Endothelial cell of umbilical vein (primary cell): ENCODE data around the gene NME7. TPM values are rescaled to one million over a fixed set of nuclear protein-coding genes. Genes with fewer than 3 reads are reported as not detected.

Experiments used
- BruUV-seq: library from RNA; stranded (reverse); fragments of 400-500 nt; replicated peaks from 2 replicates; lab custom pipeline; 2021; lab: Mats Ljungman, UMichigan
- CTCF ChIA-PET: fragments of 300-600, 350-600 bp; sonication (Branson Sonifier 250); formaldehyde crosslinking; loops from one replicate; lab custom pipeline; 2021; ENCODE audit warnings: antibody characterized with exemption, inconsistent platforms; lab: Charles Lee
- POLR2A ChIA-PET: fragments of 300-600, 350-600 bp; sonication (Branson Sonifier 250); formaldehyde crosslinking; loops from one replicate; lab custom pipeline; 2021; ENCODE audit warnings: antibody characterized with exemption, inconsistent platforms; lab: Charles Lee
- DNase-seq: peaks from one replicate; pipeline ENCODE4 v3.0.0-alpha.2; 2011; ENCODE audit warnings: low read depth, low spot score
- FAIRE-seq: peaks from 2 replicates; lab custom pipeline; 2011; peaks lifted over from hg19 to GRCh38; lab: Jason Lieb, UNC
- H2AFZ ChIP-seq: 2 replicates; pipeline ENCODE4 v1.6.0; 2012; ENCODE audit warnings: low read depth, low read length, control low read depth, inconsistent platforms
- H3K27ac ChIP-seq: 2 replicates; pipeline ENCODE4 v1.5.1; 2011; ENCODE audit warnings: low read depth, mild to moderate bottlenecking, control low read depth, low read length, moderate library complexity; ENCODE audit not compliant: insufficient read depth
- H3K27me3 ChIP-seq, 2 experiments: 2 replicates each; pipeline versions ENCODE4 v1.6.0 to v1.6.1; 2011; ENCODE audit warnings: low read length in 2 of 2, mixed read lengths in 1 of 2; ENCODE audit not compliant: control insufficient read depth in 2 of 2, insufficient read depth in 2 of 2
- H3K36me3 ChIP-seq, 2 experiments: 2 replicates in 1 of 2; 3 replicates in 1 of 2; pipeline ENCODE4 v1.5.1; 2011; ENCODE audit warnings: low read length in 2 of 2, mild to moderate bottlenecking in 1 of 2, moderate library complexity in 1 of 2; ENCODE audit not compliant: control insufficient read depth in 2 of 2, insufficient read depth in 2 of 2; ENCODE audit errors: extremely low read depth in 1 of 2
- H3K4me1 ChIP-seq: 3 replicates; pipeline ENCODE4 v1.5.1; 2011; ENCODE audit warnings: mild to moderate bottlenecking, low read length; ENCODE audit not compliant: control insufficient read depth, insufficient read depth; ENCODE audit errors: extremely low read depth
- H3K4me2 ChIP-seq: 2 replicates; pipeline ENCODE4 v1.6.1; 2011; ENCODE audit warnings: low read length, control low read depth, mixed read lengths; ENCODE audit not compliant: insufficient read depth
- H3K4me3 ChIP-seq, 3 experiments: fragments of 200-600 bp in 1 of 3; sonication (generic), shearing (Covaris generic) in 1 of 3; replicated peaks in 1 of 3; 2 replicates each; pipeline ENCODE4 v1.5.1; 2011 to 2016; ENCODE audit warnings: control low read depth in 3 of 3, low read length in 3 of 3, mild to moderate bottlenecking in 2 of 3, inconsistent platforms in 1 of 3, low read depth in 1 of 3, moderate library complexity in 1 of 3; ENCODE audit not compliant: insufficient read depth in 1 of 3
- H3K79me2 ChIP-seq: 2 replicates; pipeline ENCODE4 v1.6.0; 2012; ENCODE audit warnings: low read length, inconsistent platforms; ENCODE audit not compliant: control insufficient read depth, insufficient read depth
- H3K9ac ChIP-seq: replicated peaks from 2 replicates; pipeline ENCODE3; 2011; ENCODE audit warnings: low read length, control low read depth; ENCODE audit not compliant: insufficient read depth; ENCODE audit errors: extremely low read depth
- H3K9me1 ChIP-seq: replicated peaks from 3 replicates; pipeline ENCODE4 v1.6.0; 2011; ENCODE audit warnings: mild to moderate bottlenecking, low read length; ENCODE audit not compliant: control insufficient read depth, insufficient read depth; ENCODE audit errors: extremely low read depth
- H3K9me3 ChIP-seq: replicated peaks from 2 replicates; pipeline ENCODE4 v1.5.1; 2012; ENCODE audit warnings: low read length, inconsistent platforms; ENCODE audit not compliant: control insufficient read depth, insufficient read depth
- H4K20me1 ChIP-seq: replicated peaks from 2 replicates; pipeline ENCODE3; 2011; ENCODE audit warnings: mild to moderate bottlenecking, low read length; ENCODE audit not compliant: control insufficient read depth, insufficient read depth; ENCODE audit errors: extremely low read depth
- CTCF ChIP-seq, 2 donors: IDR thresholded peaks; 1 replicate in 1 of 2; 2 replicates in 1 of 2; pipeline ENCODE4 v1.5.1; 2011; ENCODE audit warnings: low read length in 2 of 2, mild to moderate bottlenecking in 2 of 2, moderate library complexity in 2 of 2, control low read depth in 1 of 2, inconsistent platforms in 1 of 2, low read depth in 1 of 2; ENCODE audit not compliant: insufficient read depth in 1 of 2; ENCODE audit errors: extremely low read depth in 1 of 2
- EZH2 ChIP-seq: IDR thresholded peaks from 2 replicates; pipeline ENCODE4 v1.6.1; 2012; ENCODE audit warnings: borderline replicate concordance, low read depth, mild to moderate bottlenecking, moderate library complexity, low read length, inconsistent platforms; ENCODE audit not compliant: severe bottlenecking
- FOS ChIP-seq: IDR thresholded peaks from 2 replicates; pipeline ENCODE4 v1.6.1; 2011; ENCODE audit warnings: mild to moderate bottlenecking, low read length, moderate library complexity, borderline replicate concordance; ENCODE audit not compliant: insufficient read depth
- GATA2 ChIP-seq: IDR thresholded peaks from 2 replicates; pipeline ENCODE4 v1.7.0; 2011; ENCODE audit warnings: low read depth, mild to moderate bottlenecking, moderate library complexity, mixed read lengths, low read length; ENCODE audit not compliant: insufficient read length, insufficient read depth
- JUN ChIP-seq: IDR thresholded peaks from 2 replicates; pipeline ENCODE4 v1.6.1; 2011; ENCODE audit warnings: borderline replicate concordance, low read depth; ENCODE audit not compliant: insufficient read length, insufficient read depth
- MAX ChIP-seq: IDR thresholded peaks from 2 replicates; pipeline ENCODE4 v1.6.1; 2011; ENCODE audit not compliant: insufficient read depth, insufficient read length
- MYC ChIP-seq: IDR thresholded peaks from one replicate; pipeline ENCODE4 v1.6.1; 2011; ENCODE audit warnings: mild to moderate bottlenecking, low read depth, low read length
- POLR2A ChIP-seq: IDR thresholded peaks from 2 replicates; pipeline ENCODE4 v1.6.1; 2012; ENCODE audit warnings: low read depth, mild to moderate bottlenecking, control low read depth, low read length
- POLR2AphosphoS5 ChIP-seq: IDR thresholded peaks from 2 replicates; pipeline ENCODE4 v1.6.1; 2012; ENCODE audit warnings: low read depth, mild to moderate bottlenecking, control low read depth, low read length, moderate library complexity; ENCODE audit not compliant: insufficient read depth
- dilution Hi-C: fragments of 300-500 bp; cut with MboI; formaldehyde crosslinking; loops from one replicate; pipeline ENCODE4 v1.15.0; 2019; ENCODE audit warnings: low sequenced_read_pairs; ENCODE audit not compliant: extremely low pct_ligation_motif_present
- intact Hi-C: fragments of 100-400 bp; cut with micrococcal nuclease; formaldehyde crosslinking; loops from one replicate; pipeline ENCODE4 v1.10.0; 2022
- polyA plus RNA-seq, 4 experiments: library from polyadenylated mRNA; depleted of rRNA in 3 of 4; stranded (reverse) in 3 of 4; unstranded in 1 of 4; fragments of >200 nt; gene quantifications; 2 replicates each; pipeline versions ENCODE4 v1.2.1 to v1.2.3, GENCODE V29; 2011 to 2012; ENCODE audit warnings: missing spikeins in 1 of 4
- total RNA-seq: library from RNA; stranded (reverse); gene quantifications from 2 replicates; pipeline ENCODE4 v1.2.3, GENCODE V29; 2021

NME7 gene
- total and polyA plus RNA-seq, 2 donors (not counting 3 experiments of a cell fraction or from before 2014, with no cell fraction given): 16.5 to 25.3 TPM

- Histone ChIP-seq H3K79me2 (no peaks in the 10 kb centered on the region), H3K27me3 (no peaks in the 10 kb centered on the region), H3K4me1 (no peaks in the 10 kb centered on the region), H3K4me3 (no peak overlapping the region), H4K20me1 (no peaks in the 10 kb centered on the region), H3K9me3 (no peaks in the 10 kb centered on the region), H3K27ac (no peak overlapping the region), H3K4me2 (no peak overlapping the region), H3K36me3 (no peaks in the 10 kb centered on the region), H3K9ac (no peak overlapping the region), H2AFZ (no peak overlapping the region), H3K9me1 (no peaks in the 10 kb centered on the region)
- dilution Hi-C loops (no loop called here), intact Hi-C loops (no loop called here)
- POLR2A ChIA-PET: no interaction called here
- no peak for FAIRE-seq
- DNase-seq: no peak
- CTCF ChIA-PET: interaction anchor here (1.2 to 1.5 kb wide), 2 partner anchors 40 to 504 kb away, joined by 3 to 4 read pairs; no protein-coding TSS in a partner anchor
- TF ChIP-seq FOS: no peak
- TF ChIP-seq JUN: no peak
- no peak for TF ChIP-seq POLR2AphosphoS5
- TF ChIP-seq MAX: no peak
- TF ChIP-seq EZH2: no peak
- TF ChIP-seq GATA2: no peak
- TF ChIP-seq MYC: no peak
- no peak for TF ChIP-seq POLR2A
- TF ChIP-seq CTCF (IDR thresholded peaks at IDR 0.05; ENCODE audit: extremely low read depth in 1 of 2, insufficient read depth in 1 of 2, low read depth in 1 of 2, low read length in 2 of 2): no peak
- no TSS peak for BruUV-seq
Observed at GRCh38 chr1:169141356-169141755, 226.2 kb downstream of the NME7 start.
